HS-27A (cell line): ENCODE measurements around the gene ELP6.
A peak's percentile ranks its signal among the peaks of the same experiment; 100 is the strongest.

Experiments used
- DNase-seq: peaks from one replicate; pipeline ENCODE4 v3.0.0-alpha.2; 2012; ENCODE audit warnings: low read depth, missing footprints

Gene ELP6, protein sequence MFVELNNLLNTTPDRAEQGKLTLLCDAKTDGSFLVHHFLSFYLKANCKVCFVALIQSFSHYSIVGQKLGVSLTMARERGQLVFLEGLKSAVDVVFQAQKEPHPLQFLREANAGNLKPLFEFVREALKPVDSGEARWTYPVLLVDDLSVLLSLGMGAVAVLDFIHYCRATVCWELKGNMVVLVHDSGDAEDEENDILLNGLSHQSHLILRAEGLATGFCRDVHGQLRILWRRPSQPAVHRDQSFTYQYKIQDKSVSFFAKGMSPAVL

DNA sequence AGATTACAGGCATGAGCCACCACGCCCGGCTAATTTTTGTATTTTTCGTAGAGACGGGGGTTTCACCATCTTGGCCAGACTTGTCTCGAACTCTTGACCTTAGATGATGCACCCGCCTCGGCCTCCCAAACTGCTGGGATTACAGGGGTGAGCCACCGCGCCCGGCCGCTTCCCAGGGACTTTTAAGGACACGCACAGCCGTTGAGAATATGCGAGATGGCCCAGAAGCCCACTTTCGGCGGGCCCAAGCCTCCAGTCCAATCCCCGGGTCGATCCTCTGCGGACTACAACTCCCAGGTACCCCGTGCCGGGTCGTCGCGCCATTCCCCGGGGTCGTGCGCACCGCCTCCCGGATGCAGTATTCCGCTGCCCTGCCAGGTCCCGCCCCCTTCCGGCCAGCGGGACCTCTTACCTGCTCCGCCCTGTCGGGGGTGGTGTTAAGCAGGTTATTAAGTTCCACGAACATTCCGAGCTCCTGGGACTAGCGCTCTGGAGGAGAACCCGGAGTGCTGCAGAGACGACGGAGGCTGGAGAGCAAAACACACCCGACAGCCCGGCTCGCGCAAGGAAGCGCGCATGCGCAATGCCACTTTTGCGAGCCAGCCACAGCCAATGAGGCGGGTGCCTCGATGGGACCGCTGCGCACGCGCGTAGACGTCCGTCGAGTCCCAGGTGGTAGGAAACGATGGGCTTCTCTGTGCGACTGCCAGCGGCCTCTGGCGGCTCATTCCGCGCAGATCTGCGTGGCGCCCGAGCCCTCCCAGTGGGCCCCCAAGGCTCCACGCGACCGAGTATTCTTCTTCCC, at the start of gene ELP6:
TSS of gene ELP6 (minus strand) at position 588 of the 805 bp plus-strand sequence. CDS start at position 466, 122 bp downstream.
- DNase-seq: peak; percentile 90

- DNase-seq: no peak
These were observed 42.8 kb upstream of the ELP6 start for GRCh38 chr3:47556351-47556750.

DNA sequence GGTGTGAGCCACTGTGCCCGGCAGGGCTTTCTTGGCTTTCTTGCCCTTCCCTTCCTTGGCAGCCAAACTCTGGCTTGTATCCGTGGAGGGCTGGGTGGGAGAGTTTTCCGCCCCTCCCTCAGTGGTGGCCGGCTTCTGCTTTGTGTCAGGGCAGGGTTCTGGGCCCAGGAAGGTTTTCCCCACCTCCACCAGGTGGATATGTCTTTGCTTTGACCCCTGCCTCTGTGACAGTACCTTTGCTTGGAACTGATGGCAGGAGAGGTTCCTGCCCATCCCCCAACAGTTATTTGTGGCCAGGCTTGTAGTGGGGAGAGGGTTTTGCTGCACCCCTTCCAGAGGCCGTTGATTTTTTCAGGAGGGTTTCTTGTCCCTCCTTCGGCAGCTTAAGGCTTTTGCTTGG, 40.8 kb upstream of the ELP6 start:
- no peak for DNase-seq

DNA sequence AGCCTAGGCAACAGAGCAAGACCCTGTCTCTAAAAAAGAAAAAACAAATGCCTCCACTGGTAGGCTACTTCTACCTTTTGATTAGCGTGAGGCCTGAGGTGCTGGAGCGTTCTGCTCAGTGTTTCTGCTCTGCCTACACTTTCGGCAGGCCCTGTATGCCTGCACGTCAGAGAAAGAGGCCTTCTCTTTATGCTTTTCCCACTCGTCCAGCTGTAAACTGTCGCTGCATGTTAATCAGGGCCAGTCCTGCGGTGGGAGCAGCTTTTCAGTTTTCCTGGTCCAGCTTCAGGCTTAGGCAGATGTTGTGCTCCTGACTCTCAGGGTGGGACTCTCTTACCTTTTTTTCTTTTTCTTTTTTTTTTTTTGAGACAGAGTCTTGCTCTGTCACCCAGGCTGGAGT, 39.9 kb upstream of the ELP6 start:
- no peak for DNase-seq

DNA sequence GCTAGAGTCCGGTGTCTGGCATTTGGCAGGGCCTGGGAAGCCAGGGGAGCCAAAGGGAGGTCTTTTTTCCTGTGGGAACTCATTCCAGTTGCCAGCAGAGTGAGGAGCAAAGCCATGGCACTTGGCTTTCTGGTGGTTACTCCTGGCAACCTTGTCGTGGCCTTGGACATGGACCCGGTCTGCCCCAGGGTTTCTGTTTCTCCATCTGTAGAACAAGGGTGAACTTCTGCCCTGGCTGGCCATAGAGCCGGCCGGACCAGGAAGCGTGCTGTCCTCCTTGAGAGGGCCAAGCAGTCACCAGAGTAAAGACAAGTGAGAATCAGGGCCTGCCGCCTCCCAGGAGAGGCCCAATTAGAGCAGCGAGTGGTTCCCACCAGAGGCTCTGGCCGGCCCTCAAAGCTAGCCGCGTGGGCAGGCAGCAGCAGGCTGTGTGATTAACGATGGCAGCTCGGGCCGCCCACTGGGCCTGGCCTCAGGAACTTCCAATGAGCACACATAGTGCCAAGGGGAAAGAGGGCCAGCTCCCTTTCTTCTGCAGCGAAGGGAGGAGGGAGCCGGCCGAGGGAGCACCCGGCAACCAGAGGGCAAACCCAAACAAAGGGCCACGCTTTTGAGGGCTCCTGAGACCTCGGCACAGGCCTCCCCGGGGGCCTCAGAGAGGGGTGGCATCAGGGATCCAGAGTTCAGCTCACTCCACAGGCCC, 29.1 kb upstream of the ELP6 start:
- no peak for DNase-seq

DNA sequence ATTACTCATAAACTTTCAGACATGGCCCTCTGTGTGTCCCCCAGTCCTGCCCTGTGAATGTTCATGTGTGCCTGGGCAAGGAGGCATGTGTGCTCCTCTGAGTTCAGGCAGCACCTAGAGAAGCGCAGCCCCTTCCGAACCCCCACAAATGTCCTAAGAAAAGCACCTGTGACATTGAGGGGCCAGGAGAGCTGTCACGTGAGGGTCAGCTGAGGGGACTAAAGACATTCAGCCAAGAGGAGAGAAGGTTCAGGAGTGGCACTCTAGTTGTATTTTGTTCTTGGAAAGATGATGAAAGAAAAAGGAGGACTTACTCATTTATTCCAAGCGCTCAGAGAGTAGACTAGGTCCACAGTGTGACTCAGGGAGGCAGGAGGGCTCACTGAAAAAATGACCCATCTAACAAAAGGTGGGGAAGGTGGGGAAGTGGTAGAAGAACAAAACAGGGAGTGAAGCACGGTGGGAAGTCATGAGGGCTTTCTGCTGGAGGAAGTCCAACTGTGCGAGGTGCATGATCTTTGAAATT, 28.1 kb upstream of the ELP6 start:
- no peak for DNase-seq

GRCh38 chr3:47540281-47540680, 26.8 kb upstream of the ELP6 start:
- no peak for DNase-seq

DNA sequence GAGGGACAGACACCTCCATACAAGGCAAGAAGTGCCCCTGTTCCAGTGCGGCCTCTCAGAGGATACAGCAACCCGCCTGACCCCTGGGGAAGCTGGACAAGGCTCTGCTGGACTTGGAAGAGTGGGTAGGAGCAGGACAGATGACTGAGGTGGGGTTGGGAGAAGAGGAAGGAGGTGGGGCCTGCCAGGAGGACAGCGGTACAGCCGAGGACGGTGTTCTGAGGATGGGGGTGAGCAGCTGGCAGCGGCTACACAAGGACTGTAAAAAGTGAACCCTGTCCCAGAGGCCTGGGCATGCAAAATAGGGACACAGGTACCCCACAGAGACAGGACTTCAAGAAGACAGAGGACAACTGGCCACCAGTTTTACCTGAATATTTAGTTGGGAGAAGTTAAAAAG, 23.5 kb upstream of the ELP6 start:
- DNase-seq: no peak

DNA sequence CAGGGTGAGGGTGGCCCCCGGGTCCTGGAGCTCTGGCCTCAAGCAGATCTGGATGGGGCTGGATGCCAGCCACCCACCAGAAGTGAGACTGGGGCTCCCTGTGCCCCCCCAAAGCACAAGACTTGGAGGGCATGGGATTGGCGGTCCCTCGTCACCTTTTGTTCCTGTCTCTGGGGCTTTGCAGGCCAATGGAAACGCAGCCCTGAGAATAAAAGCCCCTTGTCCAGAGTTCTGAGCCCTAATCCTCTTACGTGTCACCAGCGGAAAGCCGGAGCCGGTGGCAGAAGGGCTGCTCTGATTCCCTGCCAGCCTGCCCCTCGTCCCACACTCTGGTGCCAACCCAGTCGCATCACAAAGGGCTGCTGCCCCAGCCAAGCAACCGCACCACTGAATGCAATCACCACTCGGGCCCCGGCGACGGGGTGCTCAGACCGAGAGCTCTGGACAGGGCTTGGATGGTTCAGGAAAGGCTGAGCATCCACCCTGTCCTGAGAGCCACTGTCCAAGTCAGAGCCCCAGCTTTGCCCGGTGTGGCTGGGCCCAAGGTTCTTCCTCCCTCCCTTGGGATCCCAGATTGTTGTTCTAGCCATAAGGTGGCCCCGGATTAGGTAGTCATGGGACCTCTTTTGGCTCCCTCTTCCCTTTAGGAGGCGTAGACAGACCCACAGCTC, 22.8 kb upstream of the ELP6 start:
- DNase-seq: no peak

- no peak for DNase-seq
These were observed 20.5 kb upstream of the ELP6 start for GRCh38 chr3:47533996-47534454.

DNA sequence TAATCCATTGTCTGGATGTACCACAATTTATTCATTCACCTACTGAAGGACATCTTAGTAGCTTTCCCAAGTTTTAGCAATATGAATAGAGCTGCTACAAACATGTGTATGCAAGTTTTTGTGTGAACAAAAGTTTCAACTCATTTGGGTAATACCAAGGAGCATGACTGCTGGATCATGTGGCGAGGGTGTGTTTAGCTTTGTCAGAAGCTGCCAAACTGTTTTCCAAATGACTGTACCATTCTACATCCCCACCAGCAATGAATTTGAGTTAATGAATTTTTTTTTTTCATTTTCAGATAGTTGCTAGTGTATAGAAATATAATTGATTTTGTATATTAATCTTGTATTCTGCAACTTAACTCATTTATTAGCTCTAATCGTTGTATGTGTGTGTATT, 20.0 kb upstream of the ELP6 start:
- no peak for DNase-seq

- no peak for DNase-seq
These were observed 14.6 kb upstream of the ELP6 start for GRCh38 chr3:47527952-47528725.

GRCh38 chr3:47525617-47526016, 12.1 kb upstream of the ELP6 start:
- no peak for DNase-seq

- no peak for DNase-seq
These were observed 10.0 kb upstream of the ELP6 start for GRCh38 chr3:47523310-47524073.

DNA sequence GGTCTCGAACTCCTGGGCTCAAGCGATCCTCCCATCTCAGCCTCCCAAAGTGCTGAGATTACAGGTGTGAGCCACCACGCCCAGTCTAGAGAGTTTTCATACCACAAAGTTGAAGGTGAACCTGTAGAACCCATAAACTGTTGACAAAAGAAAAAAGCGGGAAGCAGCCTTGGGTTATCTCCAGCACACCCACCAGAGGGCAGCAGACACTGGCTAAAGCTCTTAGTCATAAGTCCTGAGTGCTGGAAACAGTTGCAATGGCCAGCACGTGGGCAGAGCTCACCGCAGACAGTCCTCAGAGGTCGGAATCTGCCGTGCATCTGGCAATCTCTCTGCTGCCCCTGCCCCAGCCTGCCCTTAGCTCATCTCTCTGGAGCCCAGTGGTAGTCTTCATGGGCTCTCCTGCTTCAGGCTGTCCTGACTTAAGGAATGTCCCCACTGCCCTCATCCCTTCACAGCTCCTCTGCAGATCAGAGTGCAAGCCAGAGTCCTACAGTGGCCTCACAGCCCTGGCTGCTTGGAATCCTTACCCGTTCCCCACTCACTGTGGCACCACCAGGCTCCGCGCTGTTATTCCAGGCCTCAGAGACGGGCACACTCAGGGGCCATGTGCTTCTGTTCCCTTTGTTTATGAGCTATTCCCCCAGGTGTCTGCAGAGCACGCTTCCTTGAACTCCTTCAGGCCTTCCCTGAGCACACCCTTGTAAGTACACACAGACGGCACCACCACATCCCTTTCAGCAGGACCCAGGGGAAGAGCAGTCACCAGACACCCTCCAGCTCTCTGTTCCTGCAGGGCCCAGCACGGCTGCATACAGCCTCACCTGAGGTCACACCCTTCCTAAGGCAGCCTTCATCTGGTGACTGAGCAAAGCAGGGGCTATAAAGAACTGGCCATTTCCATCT, 8.8 kb upstream of the ELP6 start:
- DNase-seq: peak; percentile 74

DNA sequence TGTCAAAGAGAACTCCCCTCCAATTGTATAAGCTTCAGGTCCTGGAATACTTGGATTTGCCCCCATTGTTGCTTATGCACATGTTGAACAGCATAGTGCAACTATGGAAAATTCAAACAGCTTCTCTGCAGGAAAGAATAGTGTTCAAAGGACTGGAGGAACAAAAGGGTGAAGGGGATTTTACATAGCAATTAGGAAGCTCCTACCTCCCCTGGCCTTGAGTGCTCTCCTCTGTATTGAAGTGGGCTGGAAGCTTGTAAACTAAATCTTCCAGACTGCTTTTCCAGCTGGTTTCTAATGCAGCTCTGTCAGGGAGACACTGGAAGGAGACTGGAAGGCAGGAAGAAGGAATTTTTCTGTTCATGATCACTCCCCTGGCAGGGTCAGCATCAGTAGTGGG, 7.2 kb upstream of the ELP6 start:
- DNase-seq: no peak

DNA sequence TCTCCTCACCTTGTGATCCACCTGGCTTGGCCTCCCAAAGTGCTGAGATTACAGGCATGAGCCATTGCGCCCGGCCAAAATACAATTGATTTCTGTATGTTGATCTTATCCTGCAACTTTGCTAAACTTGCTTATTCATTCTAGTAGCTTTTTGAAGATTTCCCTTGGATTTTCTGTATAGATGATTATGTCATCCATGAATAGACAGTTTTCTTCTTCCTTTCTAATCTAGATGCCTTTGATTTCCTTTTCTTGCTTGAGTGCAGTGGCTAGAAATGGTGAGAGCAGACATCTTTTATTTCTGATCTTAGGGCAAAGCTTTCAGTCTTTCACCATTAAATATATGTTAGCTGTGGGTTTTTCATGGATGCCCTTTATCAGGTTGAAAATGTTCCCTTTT, 4.4 kb upstream of the ELP6 start:
- no peak for DNase-seq

GRCh38 chr3:47515864-47516319, 2.4 kb upstream of the ELP6 start:
- no peak for DNase-seq

DNA sequence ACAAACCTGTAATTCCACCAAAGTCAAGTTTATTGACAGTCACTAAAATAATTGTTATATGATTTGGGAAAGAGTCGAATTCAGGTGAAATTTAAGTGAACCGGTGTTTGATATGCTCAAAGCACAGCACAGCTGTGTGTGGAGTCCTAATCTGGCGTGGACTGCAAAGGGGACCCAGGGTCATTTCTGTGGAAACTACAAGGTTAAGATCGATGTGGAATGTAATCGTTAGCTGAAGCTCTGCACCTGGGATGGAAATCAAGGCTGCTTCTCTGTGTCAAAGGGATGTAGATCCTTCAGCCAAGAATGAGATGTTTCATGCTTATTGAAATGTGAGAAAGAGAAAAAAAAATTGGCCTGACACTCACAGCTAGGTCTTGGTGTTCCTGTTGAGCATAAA, 1.6 kb upstream of the ELP6 start:
- no peak for DNase-seq
